EH (cell line): ENCODE results near the gene PCNX4.

Experiments used
- DNase-seq: peaks from one replicate; pipeline ENCODE4 v3.0.0-alpha.2; 2015; ENCODE audit warnings: low read depth

Gene PCNX4

GRCh38 chr14:60206249-60206670 lies 114.5 kb downstream of the PCNX4 start:
- DNase-seq, result no peak

GRCh38 chr14:60206837-60207533 lies 115.3 kb downstream of the PCNX4 start:
- no peak for DNase-seq

DNA sequence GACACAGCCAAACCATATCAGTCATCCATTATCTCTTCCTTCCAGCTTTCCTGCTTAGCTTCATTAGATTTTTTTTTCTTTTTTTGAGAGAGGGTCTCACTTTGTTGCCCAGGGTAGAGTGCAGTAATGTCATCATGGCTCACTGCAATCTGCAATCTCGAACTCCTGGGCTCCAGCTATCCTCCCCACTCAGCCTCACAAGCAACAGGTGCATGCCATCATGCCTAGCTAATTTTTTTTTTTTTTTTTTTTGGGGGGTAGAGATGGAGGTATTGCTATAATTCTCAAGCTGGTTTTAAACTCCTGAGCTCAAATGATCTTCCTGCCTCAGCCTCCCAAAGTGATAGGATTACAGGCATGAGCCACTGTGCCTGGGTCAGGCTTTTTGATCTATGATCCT lies 119.0 kb downstream of the PCNX4 start:
- no peak for DNase-seq

GRCh38 chr14:60211153-60211552 lies 119.4 kb downstream of the PCNX4 start:
- DNase-seq, result no peak

DNA sequence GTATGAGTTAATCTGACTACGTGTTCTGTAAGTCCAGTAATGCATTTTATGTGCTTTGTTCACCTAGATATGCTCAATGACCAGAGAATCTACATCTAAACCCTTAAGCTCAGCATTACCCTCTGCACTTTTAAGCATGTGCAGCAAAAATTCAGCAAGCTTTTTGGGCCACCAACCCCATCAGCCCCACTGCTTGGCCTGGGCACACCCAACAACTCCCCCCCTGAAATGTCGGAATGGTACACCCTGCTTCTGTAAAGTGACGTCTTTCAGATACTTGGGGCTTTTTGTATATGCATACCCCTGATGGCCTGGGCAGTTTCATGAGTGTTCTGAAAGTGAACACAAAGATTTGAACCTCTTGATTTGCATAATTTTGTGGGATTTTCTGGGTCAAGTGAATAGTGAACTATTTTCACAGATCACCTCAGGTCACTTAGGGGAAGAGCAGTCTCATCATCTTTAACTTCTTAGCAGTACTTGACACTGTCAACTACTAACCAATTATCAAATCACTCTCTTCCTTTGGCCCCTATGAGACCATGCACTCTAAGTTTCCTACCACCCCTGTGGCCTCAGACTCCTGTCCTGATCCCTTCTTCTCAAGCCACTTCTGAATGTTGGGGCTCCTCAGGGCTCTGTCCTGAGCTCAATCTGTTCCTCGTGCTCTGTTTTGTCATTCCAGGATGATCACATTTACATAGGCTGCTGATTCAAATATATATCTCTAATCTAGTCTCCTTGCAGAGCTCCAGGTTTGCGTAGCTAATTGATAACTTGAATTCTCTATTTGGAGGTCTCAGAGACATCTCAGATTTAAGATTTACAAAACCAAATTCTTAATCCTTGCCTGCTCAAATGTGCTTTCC lies 121.0 kb downstream of the PCNX4 start:
- no peak for DNase-seq

DNA sequence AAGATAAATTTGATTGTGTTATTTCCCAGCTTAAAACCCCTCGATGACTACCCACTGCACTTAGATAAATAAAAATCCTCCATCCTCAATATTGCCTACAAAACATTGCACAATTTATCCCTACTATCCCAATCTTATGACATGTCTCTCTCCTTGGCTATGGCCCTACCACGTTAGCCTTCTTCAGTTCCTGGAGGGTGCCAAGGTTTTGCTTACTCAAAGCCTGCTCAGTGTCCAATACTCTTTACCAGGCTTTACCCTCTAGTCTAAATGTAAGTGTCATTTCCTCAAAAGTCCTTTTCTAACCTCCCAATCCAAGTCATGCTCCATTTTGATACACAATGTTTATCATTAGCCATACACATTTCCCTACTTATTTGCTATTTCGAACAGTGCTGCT lies 122.3 kb downstream of the PCNX4 start:
- no peak for DNase-seq

DNA sequence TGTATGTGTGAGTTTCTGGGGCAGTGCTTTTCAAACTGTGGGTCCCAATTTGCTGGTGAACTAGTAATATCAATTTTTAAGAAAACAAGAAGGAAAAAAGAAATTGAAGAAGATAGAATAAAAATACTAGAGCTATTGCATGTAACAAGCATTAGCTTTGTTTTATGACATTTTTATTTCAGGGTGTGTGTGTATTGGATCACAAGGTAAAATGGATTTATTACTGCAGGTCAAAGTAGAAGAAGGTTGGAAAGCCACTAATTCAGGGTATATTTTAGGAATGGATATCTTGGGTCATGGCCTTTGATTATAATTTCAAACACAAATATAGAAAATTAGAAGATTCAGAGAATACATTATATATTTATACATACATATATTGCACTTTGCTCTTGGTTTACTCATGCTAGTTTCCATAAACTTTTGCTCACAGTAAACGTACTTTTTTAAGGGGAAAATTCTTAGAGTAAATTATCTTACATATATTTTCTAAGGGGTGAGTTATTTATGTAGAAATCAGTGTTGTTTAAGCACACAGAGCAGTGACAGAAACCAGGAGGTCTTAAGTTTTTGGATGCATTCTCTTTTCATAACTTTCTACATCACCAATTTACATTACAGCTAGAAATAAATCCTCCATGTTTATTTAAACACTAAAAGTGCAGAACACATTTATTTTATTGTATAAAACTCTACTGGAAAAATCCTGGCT lies 122.8 kb downstream of the PCNX4 start:
- DNase-seq, result no peak

GRCh38 chr14:60215127-60215444 lies 123.4 kb downstream of the PCNX4 start:
- DNase-seq, result no peak

DNA sequence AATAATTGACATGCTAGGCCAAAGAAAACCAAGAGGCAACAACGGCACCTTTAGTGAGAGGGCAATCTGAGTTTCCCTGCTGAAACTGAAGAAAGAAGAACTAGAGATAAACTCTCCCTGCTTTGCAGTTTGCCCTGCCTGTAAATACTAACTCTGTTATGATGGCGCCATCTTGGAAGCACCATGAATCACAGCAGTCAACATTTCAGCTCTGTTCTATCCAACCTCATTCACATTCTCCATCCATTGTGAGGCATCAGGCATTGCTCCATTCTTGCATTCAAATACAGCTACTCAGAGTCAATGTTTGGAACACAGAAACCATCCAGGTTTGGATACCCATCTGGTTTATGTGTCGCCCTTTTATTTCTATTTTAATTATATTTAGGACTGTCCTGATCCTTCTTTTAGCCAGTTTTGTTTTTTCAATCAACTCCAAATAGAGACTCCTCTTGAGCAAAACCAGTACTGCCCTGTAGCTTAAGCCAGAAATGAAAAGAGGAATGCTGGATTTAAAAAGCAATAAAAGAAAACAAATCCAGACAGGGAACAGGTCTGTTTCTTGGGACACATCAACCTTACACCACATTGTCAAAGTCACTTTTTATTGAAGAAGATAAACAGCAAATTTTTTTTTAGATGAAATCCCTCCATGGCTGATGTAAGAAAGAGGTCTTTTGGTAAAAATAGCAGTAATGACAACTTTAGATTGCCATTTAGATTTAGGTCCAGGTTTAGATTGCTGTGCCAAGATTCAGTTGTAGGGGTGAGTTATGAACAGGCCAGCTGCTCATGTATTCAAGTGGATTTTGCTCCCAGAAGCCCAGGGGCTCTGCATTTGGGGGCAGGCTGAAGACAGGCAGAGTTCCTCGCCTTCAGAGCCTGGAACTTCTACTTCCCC lies 124.0 kb downstream of the PCNX4 start:
- no peak for DNase-seq

DNA sequence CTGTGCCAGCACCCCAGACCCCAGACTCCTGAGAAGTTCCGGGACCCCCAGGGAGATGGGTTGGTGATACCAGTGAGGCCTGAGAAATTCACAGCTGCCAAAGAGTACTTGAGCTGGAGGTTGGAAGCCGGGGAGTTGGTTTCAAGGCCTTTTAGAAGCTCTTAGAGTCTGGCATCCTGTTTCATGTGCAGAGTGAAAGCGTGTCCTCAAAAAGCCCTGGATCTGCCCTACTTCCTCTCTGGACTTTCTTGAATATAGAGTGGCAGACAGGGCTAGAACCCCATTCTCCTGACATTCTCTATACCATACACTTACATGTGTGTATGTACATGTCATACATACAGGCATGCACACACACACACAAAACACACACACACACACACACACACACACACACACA lies 126.0 kb downstream of the PCNX4 start:
- no peak for DNase-seq
